ENCODE data around the gene MESD.

Gene MESD

GRCh38 chr15:80989518-80990478, at the start of gene MESD:
TSS of gene MESD (minus strand) at chr15:80989819. CDS start at chr15:80989791, 28 bp downstream.
- DNase-seq = peak; percentile 97

GRCh38 chr15:81038975-81039607, 49.5 kb upstream of the MESD start:
- no peak for DNase-seq

- no peak for DNase-seq
Observed at GRCh38 chr15:81037952-81038743, 48.5 kb upstream of the MESD start.

- DNase-seq = no peak
Observed at GRCh38 chr15:81033508-81033907, 43.9 kb upstream of the MESD start.

GRCh38 chr15:81032818-81033217, 43.2 kb upstream of the MESD start:
- DNase-seq = no peak

- DNase-seq = no peak
Observed at GRCh38 chr15:81032355-81032754, 42.7 kb upstream of the MESD start.

- DNase-seq = no peak
Observed at GRCh38 chr15:81031203-81031602, 41.6 kb upstream of the MESD start.

- no peak for DNase-seq
Observed at GRCh38 chr15:81030301-81030750, 40.7 kb upstream of the MESD start.

GRCh38 chr15:81029414-81030300, 40.0 kb upstream of the MESD start:
- no peak for DNase-seq

GRCh38 chr15:81026836-81027599, 37.4 kb upstream of the MESD start:
- no peak for DNase-seq

GRCh38 chr15:81025721-81026370, 36.2 kb upstream of the MESD start:
- DNase-seq = no peak

GRCh38 chr15:81024936-81025335, 35.3 kb upstream of the MESD start:
- DNase-seq = no peak

GRCh38 chr15:81024265-81024872, 34.8 kb upstream of the MESD start:
- DNase-seq = no peak

GRCh38 chr15:81023483-81024264, 34.1 kb upstream of the MESD start:
- peak; percentile 21 for DNase-seq

GRCh38 chr15:81021321-81021720, 31.7 kb upstream of the MESD start:
- DNase-seq = no peak

- no peak for DNase-seq
Observed at GRCh38 chr15:81018197-81018596, 28.6 kb upstream of the MESD start.

GRCh38 chr15:81016489-81017068, 27.0 kb upstream of the MESD start:
- no peak for DNase-seq

- no peak for DNase-seq
Observed at GRCh38 chr15:81015621-81016488, 26.2 kb upstream of the MESD start.

Measured in stimulated activated CD4-positive, alpha-beta T cell treated with anti-CD3 and anti-CD28 coated beads, Interleukin-1b, Interleukin-23, amount 100 ng/mL, for 48 hours (primary cell).